ENCODE measurements around the gene TMEM258.

The TMEM258 gene

DNA sequence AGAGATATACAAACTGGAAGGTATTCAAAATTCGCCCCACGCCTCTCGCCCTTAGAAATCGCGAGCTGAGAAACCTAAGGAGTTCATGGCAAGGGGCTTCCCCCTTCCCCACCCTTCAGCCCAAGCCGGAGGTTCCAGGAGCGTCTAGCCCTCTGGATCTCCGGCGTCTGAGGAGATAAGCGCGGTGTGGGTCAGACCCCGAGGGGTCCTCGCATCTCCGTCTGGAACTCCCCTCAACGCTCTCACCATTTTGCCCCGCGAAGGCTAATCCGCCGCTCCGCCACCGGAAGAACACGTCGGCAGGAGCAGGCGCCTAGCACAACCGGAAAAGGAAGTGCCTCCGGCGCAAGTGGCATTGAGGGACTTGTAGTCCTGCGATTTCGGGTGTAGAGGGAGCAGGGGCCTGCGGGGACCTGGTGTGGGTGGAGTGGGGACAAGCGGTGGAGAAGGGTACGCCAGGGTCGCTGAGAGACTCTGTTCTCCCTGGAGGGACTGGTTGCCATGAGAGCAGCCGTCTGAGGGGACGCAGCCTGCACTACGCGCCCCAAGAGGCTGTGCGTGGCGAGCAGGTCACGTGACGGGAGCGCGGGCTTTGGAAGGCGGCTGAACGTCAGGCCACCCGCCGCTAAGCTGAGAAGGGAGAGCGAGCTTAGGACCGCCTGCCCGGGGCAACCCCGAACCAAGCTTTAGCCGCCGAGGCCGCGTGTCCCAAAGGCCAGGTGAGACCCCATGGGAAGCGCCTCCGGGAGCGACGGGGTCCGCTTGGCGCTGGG is at the start of gene TMEM258, which contains the start of gene FEN1:
TMEM258 (minus strand) TSS at position 290 of the 773 bp plus-strand sequence; CDS start at position 249, 41 bp downstream.
FEN1 (plus strand) TSS at position 602 of the 773 bp plus-strand sequence. CDS start 2,451 bp downstream, outside the sequence.
- peak; percentile 95 for DNase-seq (ENCODE audit: low spot score)

DNA sequence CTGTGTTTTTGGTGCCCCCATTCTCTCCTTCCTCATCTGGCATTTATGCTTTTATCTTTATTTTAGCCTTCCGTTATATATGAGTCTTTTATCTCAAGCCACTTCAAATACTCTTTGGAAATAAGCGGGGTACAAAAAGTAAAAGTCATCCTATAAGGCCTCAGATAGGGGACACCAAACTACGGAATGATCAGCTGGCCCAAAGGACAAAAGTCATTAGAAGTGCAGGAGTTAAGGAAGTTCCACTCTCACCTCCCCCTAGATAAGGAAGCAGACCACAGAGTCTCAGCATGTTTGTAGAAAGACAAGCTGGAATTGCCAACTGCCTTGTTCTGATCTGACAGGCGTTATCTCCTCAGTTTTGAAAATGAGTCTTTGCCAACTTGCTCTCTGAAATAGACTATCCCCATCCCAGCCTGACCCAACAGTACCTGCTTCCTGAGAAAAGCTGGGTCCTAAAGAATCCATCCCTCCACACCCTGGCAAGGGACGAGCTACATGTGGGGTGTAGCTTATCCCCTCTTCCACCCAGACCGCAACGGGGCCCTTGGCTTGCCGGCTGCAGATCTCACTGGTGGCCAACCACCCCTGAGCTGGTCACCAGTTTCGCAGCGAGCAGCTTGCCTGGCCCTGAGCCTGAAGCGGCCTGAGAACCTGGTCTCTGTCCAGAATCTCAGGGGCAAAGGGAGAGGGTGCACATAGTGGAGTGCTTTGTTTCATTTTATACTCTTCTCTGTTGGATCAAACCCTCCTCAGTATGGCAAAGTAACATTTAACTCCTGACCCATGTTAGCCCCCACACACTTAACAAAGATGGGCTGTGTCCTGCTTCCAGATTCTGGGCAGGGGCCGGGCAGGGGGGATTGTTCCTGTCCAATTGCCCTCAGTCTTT is 49.5 kb upstream of the TMEM258 start:
- DNase-seq (ENCODE audit: low spot score): peak; percentile 59

DNA sequence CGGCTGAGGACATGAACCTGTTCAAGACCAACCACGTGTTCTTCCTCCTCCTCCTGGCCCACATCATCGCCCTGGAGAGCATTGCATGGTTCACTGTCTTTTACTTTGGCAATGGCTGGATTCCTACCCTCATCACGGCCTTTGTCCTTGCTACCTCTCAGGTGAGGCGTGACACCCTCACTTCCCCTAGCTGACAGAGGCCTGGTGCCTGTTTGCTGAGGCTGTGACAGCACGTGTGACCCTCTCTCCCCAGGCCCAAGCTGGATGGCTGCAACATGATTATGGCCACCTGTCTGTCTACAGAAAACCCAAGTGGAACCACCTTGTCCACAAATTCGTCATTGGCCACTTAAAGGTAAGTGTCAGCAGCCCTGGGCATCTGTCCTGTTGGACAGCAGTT is 48.0 kb upstream of the TMEM258 start:
- DNase-seq (ENCODE audit: low spot score): no peak

DNA sequence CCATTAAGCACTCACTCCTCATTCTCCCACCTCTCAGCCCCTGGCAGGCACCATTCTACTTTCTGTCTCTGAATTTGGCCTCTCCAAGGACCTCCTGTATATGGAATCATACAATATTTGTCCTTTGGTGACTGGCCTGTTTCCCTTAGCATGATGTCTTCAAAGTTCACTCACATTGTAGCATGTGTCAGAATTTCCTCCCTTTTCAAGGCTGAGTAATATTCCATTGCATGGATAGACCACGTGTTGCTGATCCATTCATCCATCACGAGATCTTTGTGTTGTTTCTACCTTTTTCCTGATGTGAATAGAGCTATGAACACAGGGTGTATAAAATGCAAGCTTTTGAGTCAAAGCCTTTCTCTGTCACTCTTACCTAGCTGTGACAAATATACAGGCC is 47.3 kb upstream of the TMEM258 start:
- DNase-seq (ENCODE audit: low spot score): no peak

DNA sequence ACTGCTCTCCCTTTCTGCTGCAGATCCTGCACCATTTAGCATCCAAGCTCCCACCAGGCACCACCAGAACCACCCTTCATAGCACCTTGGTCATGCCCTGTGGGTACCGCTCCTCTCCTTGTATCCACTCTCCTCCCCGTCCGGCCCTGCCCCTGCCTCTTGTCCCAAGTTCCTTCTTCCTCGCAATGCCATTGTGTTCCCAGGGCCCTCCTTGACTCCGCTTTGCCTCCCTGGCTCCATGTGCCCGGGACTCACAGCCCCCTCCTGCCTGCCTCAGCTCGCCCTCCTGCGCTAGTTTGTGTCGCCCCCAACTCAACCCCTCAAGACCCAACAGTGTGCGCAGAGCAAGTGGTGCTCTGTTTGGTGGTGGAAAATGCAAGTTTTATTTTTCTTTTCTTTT is 46.5 kb upstream of the TMEM258 start:
- no peak for DNase-seq (ENCODE audit: low spot score)

DNA sequence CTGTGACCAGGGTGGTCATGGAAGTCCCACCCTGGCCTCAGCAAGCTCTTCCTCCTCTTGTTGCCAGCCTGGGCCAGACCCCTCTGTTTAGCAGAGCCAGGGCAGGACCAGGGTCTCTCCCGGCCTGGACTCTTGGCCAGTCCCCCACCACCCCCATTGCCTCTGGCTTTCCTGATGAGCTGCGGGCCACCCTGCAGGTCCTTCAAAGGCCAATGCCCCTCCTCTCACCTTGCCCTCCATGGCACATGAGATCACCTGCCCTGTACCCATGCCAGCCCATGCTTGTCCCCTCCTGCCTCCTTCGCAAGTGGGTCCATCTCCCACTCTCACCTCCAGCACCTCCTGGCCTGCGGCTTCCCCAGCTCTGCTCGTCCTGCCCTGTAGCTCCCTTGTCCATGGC is 46.1 kb upstream of the TMEM258 start:
- DNase-seq (ENCODE audit: low spot score): no peak

DNA sequence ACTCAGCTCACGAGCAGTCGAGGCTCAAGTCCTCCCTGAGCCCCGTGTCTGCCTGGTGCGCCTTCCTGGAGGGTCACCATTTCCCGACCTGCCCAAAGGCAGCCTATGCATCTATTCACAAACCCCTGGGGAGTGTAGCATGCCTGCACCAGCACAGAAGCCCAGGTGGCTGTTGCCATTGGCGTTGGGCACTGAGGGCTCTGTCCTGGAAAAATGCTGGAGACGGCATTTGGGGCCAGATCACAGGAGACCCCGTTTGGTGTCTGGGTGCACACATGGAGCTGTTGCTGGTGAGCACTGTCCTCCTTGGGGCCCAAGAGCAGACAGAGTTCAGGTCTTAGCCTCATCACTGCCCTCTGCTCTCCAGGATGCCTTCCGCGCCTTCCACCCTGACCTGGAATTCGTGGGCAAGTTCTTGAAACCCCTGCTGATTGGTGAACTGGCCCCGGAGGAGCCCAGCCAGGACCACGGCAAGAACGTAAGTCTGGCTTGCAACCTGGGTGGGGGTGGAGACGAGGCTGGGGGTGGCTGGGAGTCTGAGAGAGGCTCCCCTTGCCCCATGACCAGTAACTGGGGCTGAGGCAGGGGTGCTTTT is 45.1 kb upstream of the TMEM258 start:
- no peak for DNase-seq (ENCODE audit: low spot score)

DNA sequence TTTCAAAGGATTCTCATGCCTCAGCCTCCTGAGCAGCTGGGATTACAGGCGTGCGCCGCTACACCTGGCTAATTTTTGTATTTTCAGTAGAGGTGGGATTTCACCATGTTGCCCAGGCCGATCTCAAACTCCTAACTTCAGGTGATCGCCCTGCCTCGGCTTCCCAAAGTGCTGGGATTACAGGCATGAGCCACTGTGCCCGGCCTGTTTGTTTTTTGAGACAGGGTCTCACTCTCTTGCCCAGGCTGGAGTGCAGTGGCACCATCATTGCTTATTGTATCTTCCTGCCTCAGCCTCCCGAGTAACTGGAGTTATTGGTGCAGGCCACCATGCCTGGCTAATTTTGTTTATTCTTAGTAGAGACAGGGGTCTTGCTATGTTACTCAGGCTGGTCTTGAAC is 43.8 kb upstream of the TMEM258 start:
- no peak for DNase-seq (ENCODE audit: low spot score)

DNA sequence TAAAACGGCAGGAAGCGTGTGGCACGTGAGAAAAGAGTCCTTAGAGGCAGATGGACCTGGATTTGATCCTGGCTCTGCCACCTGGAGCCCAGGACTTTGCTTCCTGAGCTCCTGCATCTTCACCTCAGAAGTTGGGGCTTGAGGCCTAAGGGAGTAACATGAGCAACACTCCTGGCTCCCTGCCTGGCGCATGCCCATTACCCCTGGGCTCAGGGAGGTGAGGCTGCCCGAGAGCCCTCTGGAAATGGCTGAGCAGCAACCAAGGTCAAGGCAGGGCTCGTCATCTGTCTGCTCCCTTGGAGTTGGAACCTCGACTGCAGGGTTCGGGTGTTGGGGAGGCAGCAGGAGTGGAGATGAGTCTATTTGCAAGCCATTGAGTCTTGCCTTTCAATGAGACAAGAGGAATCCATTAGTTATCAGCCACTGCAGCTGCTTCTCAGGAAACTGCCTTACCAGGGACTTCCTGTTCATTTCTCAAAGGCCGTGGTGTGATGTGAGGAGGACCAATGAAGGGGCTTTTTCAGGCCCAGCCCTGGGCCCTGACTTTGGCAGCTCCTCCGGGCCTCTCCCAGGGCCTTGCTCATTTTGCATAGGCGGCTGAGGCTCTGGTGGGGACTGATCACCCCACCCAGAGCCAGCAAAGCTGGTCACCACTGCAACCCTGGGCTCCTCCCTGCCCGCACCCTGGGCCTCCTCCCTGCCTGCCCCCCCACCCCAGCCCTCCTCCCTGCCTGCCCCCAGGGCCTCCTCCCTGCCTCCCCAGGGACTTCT is 42.1 kb upstream of the TMEM258 start:
- no peak for DNase-seq (ENCODE audit: low spot score)

DNA sequence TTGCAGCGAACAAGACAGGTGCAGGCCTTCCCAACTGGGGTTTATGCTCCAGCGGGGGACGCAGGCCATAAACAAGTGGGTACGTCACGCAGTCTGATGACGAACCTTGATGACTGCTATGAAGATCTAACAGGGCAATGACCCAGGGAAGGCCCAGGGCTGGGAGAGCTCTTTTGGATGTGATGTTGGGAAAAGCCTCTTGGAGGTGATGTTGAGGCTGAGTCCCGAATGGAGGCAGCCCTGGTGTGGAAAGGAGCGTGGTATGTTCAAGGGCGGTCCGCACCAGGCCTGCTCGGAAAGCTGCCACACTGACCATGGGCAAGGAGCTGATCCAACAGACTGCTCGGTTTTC is 41.5 kb upstream of the TMEM258 start:
- DNase-seq (ENCODE audit: low spot score): no peak

DNA sequence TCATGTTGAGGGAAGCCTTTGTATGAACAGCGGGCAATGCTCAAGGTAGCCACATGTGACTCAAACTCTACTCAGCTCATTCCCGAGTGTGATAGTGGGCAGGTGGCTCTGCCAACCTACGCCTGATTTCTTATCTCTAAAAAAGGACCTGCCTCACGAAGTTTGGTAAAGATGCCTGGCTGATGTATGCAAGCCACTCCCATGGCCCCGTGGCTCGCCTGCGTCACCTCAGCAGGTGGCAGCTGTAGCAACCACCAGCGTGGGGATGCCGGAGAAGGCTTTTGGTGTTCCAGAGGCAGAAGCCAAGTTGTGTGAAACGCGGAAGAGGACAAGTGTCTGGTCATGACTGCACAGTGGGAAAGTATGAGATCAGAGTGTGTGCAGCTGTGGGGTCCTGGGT is 41.1 kb upstream of the TMEM258 start:
- no peak for DNase-seq (ENCODE audit: low spot score)

DNA sequence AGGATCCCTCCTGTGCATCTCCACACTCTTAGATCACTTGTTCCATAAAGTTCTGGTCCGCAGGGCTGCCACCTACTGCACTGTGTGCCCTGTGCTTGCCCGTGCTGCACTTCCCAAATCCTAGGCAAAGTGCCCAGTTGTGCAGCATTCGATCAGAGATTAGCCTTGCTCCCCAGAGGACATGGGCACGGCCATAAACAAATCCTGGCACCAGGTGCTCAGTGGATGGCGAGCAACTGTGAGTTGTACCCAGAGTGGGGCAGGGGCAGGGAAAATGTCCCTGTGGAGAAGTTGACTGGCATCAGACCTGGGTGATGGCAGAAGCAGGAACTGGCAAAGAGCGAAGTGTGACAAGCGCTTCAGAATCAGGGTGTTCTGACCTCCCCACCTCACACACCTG is 40.4 kb upstream of the TMEM258 start:
- no peak for DNase-seq (ENCODE audit: low spot score)

DNA sequence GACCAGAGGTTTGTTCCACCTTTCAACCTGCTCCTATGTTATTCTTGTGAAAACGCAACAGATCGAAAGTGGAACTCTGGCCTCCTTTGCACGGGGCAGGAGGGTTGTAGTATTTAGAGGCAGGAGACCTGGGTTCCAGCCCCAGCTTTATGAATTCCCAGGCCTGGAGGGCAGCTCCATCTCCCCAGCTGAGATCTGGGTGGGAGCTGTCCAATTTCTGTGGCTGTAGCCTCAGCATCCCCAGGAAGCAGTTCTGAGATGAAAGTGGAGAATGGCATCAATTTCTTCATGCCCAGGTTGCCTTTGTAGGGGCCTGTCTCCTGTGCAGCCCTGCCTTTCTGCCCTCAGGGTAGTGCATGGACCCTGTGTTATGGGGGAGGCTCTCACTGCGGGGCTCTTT is 39.8 kb upstream of the TMEM258 start:
- DNase-seq (ENCODE audit: low spot score): no peak

DNA sequence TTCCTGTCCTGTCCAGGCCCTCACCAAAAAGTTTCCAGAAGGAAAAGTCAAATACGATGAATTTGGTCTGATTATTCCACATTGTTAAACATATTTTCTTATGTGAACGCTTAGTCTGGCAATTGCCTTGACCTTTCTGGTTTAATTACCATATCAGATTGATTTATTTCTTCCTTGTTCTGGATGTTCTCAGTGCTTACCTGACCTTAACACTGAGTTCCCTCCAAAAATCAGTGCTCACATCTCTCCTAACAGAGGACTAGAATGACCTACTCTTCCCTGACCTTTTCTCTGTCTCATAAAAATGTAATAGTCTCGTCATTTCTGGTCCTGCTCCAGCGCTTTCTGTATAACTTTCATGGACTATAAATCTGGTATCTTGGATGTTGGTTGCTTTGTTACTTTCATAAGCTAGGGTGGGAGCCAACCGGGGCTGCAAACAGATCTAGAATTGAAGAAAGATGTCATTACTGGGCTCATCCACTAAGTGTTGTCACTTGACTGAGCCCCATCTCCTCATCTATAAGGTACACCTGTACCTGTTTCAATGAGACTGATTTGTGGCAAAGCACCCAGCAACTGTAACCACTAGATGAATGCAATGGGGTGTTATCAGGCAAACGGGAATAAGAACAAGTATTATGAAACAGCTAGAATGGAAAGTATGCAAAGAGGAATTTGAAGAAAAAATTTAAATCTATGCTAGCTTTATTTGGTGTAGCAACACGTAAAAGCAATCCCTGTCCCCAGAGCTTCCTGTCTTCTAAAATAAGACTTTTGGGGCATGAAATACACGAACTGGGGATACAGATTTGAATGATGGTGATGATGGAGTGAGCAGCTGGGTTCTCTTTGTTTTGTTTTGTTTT is 38.1 kb upstream of the TMEM258 start:
- no peak for DNase-seq (ENCODE audit: low spot score)

DNA sequence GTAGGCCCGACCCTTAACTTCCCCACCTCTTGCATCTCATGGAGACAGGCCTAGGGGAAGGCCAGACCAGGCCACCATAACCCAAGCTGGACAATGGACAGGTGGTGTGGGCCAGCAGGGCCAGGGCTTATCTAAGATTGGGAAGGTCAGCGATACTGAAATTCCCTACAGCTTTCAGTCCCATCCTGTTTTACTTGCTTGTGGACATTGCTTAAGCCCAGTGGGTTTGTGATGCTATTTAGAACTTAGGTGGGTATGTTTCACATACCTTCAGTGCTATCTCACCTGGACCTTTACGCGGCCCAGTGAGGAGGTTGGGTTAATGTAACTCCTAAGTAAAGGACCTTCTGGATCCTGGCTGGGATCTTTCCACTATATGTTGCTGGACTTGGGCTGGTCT is 37.4 kb upstream of the TMEM258 start:
- DNase-seq (ENCODE audit: low spot score): no peak

DNA sequence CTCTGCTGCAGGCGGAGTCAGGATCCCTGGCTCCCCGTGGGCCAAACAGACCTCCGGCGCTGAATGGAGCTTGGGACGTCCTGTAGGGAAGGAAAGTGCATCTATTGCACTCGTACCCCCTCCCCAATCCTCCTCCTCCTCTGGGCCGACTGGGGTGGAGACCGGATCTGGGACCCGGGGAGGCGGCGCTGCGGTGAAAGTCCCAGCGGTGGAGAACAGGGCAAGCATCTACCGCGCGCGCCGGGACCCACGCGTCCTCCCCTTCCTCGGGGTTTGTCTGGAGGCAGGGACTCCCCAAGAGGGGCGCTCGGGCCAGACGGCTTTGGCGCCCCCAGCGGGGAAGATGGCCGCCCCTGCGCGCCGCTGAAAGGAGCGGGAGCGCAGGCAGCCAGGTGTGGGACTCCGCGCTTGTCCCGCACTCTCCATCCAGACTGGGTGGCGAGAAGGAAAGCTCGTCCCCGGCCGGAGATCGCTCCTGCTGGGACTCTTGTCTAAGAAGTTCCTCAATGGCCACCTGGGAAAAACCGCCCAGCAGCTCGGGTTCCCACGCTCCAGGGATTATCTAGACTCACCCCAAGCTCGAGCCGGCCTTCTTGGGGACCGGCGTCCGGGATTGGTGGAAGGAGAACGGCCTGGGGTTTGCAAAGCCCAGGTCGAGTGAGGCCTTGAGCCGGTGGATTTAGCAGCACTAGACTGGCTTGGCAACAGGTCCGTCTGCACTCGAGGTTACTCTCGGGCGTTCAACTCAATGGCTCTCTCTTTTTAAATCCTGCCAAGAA is 36.4 kb upstream of the TMEM258 start:
- peak; percentile 30 for DNase-seq (ENCODE audit: low spot score)

DNA sequence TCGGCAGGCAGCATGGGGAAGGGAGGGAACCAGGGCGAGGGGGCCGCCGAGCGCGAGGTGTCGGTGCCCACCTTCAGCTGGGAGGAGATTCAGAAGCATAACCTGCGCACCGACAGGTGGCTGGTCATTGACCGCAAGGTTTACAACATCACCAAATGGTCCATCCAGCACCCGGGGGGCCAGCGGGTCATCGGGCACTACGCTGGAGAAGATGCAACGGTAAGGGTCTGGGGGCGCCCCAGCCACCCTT is 35.9 kb upstream of the TMEM258 start:
- no peak for DNase-seq (ENCODE audit: low spot score)

DNA sequence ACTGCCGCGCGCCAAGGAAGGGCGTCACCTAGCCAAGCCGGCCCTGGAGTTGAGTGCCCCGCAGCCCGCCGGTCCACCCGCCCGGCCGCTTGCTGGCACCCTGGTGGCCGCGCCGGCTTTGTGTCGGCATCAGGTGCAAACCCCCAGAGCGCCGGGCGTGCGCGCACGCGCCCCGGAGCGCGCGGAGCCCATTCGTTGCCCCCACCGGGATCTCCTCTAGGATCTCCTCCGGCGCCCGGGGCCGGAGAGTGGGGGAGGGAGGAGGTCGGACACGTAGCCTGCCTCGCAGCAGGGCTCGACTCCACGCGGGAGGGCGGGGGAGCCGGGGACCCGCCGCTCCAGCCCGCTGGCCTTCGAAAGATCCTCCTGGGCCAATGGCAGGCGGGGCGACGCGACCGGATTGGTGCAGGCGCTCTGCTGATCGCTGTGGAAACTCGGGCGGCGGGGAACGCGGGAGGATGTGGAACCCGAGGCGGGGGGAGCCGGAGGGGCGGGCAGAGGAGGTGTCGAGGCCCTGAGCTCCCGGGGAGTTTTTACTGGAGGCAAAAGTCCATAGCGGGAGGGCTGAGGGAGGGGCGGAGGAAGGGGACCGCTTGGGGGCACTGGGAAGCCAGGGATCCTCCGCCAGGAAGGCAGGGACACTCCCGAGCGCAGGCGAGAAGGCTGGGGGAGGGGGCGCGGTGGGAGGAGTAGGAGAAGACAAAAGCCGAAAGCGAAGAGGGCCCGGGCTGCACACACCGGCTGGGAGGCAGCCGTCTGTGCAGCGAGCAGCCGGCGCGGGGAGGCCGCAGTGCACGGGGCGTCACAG is 35.4 kb upstream of the TMEM258 start, which contains the start of gene FADS2:
FADS2 (plus strand) TSS at position 730 of the 808 bp plus-strand sequence. CDS start 91 bp downstream, outside the sequence.
- peak; percentile 94 for DNase-seq (ENCODE audit: low spot score)

DNA sequence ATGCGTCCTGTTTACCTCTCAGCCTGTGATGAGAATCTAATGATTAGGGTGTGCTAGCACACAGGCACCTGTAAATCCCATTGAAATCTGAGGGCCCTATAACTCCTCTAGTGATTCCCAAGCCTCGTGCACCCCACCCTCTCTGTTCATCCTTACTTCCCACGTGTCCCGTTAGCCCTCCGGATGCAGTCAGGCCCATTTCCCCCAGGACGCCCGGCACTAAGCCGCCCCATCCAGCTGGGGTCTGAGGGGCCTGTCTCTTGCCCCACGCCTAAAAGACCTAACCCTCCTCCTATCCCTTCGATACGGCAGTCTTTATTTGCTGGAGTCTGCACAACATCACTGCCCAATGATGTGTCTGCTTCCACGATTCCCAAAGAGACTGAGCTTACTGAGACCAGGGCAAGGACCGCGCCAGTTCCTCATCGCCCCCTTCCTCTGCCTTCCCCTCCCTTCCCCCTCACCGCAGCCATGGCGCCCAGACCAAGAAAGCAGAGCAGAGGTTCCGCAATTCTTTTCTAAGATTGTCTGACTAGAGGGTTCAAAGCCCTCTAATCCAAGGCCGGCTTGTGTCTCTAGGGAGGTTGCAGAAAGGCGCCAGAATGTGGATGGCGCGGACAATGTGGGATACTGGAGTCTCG is 34.7 kb upstream of the TMEM258 start:
- DNase-seq (ENCODE audit: low spot score): no peak

Data from globus pallidus (tissue), 1 donor.